HG03442 (cell line): ENCODE data around the gene HIVEP2.
A peak's percentile ranks its signal among the peaks of the same experiment; 100 is the strongest.
"Not testable (repeated sequence)": the region's sequence is repeated elsewhere in the genome, so short reads cannot be mapped to it uniquely, and the experiment has no call there.

Experiments used
- ATAC-seq: cut with Tn5 transposase; IDR thresholded peaks from one replicate; pipeline ENCODE4 v1.9.1; 2021; ENCODE audit warnings: mild to moderate bottlenecking, moderate library complexity; ENCODE audit not compliant: unreplicated experiment

HIVEP2 gene

GRCh38 chr6:142945049-142945445 is at the start of gene HIVEP2:
Gene HIVEP2, minus strand, starts transcription at chr6:142945176. Its CDS starts 170,438 bp downstream, at chr6:142774738.
- peak; percentile 18 for ATAC-seq

GRCh38 chr6:142993977-142994376 is 49.0 kb upstream of the HIVEP2 start:
- no peak for ATAC-seq

- no peak for ATAC-seq
These were observed 42.5 kb upstream of the HIVEP2 start for GRCh38 chr6:142987490-142987889.

GRCh38 chr6:142985281-142985680 is 40.3 kb upstream of the HIVEP2 start:
- no peak for ATAC-seq

GRCh38 chr6:142984386-142984785 is 39.4 kb upstream of the HIVEP2 start:
- ATAC-seq, result no peak

- no peak for ATAC-seq
These were observed 30.4 kb upstream of the HIVEP2 start for GRCh38 chr6:142975365-142975764.

GRCh38 chr6:142970941-142971340 is 26.0 kb upstream of the HIVEP2 start:
- ATAC-seq, result not testable (repeated sequence)

- ATAC-seq, result no peak
These were observed 23.6 kb upstream of the HIVEP2 start for GRCh38 chr6:142968601-142969000.

- ATAC-seq, result no peak
These were observed 21.3 kb upstream of the HIVEP2 start for GRCh38 chr6:142966294-142966693.

GRCh38 chr6:142965164-142965563 is 20.2 kb upstream of the HIVEP2 start:
- ATAC-seq, result no peak

GRCh38 chr6:142960098-142960497 is 15.1 kb upstream of the HIVEP2 start:
- no peak for ATAC-seq

- ATAC-seq, result no peak
These were observed 13.4 kb upstream of the HIVEP2 start for GRCh38 chr6:142958343-142958742.

- ATAC-seq, result no peak
These were observed 11.8 kb upstream of the HIVEP2 start for GRCh38 chr6:142956726-142957125.

- no peak for ATAC-seq
These were observed 9.9 kb upstream of the HIVEP2 start for GRCh38 chr6:142954844-142955243.

- ATAC-seq, result no peak
These were observed 8.6 kb upstream of the HIVEP2 start for GRCh38 chr6:142953373-142954273.

GRCh38 chr6:142952614-142953013 is 7.6 kb upstream of the HIVEP2 start:
- ATAC-seq, result peak; percentile 72

GRCh38 chr6:142950291-142950690 is 5.3 kb upstream of the HIVEP2 start:
- ATAC-seq, result no peak

GRCh38 chr6:142947714-142948480 is 2.9 kb upstream of the HIVEP2 start:
- ATAC-seq, result peak; percentile 21

GRCh38 chr6:142946924-142947713 is 2.1 kb upstream of the HIVEP2 start:
- peak; percentile 58 for ATAC-seq

- ATAC-seq, result peak; percentile 23
These were observed 1.4 kb upstream of the HIVEP2 start for GRCh38 chr6:142946181-142946923.
